Measurements from ENCODE around the gene GFAP.

GFAP gene

GRCh38 chr17:44931376-44931775, 16.1 kb upstream of the GFAP start:
- DNase-seq (ENCODE audit: low spot score): no peak

DNA sequence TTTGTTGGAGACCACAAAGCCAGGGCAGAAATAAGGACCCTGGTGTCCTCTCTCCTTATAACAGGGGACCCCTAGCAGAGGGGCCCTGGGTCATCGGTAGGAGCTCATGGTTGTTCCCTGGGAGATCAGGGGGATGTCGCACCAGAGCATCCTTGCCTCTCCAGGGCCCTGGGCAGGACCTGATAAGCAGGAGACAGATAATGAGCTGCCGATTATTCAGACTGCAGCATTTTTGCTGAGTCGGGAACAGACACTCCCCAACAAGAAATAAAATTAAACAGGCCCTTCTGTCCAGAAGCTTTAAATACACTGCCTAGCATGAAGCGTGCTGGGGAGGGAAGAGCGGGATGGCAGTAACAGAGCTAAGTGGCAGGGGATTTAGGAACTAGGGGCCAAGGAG, 15.4 kb upstream of the GFAP start:
- no peak for DNase-seq (ENCODE audit: low spot score)

DNA sequence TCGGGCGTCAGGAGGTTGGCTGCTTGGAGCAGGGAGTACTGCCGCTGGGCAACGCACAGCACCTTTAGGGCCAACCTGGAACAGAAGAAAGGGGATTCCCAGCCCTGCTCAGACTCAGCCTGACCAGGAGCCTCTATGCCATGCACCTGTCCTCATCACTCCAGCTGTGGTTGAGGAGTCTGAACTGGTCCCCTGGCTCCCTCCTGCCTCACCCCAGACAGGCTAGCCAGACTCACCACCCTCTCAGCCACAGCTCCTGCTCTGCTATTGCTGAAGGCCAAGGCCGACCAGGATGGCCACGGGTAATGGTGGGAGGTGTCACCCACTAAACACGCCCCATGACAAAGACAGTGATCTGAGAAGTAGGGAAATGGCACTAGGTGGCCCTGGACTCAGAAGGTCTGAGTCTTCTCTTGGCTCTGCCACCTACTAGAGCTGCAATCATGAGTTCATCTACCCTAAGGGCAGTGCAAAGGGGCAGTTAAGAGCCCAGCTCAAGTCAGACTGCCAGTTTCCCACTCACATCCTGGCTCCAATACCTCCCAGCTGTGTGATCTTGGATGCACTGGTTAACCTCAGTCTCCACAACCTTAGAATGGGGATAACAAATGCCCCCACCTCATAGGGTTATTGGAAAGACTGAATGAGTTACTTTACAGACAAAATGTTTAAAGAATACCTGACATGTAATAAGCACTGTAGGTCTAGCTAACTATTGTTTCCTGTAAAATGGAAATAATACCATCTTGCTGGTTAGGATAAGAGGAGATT, 13.8 kb upstream of the GFAP start:
- DNase-seq (ENCODE audit: low spot score): no peak

- no peak for DNase-seq (ENCODE audit: low spot score)
These were observed 12.8 kb upstream of the GFAP start for GRCh38 chr17:44928136-44928535.

DNA sequence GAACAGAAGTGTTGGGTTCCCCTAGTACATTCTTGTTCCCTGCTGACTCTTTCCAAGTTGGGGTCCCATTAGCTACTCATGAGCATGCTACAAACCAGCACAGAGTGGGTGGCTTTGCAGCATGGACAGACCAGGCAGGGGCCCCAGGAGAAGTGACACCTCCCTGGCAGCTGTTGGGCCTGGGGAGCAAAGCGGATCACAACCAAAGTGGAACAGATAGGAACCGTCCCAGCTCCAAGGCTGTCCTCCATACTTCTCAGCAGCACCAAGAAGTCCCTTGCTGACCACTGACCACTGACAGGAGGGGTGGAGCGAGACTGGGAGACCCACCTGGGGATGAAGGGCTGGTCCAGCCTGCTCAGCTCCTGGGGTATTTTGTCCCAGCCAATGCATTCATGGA, 12.4 kb upstream of the GFAP start:
- no peak for DNase-seq (ENCODE audit: low spot score)

DNA sequence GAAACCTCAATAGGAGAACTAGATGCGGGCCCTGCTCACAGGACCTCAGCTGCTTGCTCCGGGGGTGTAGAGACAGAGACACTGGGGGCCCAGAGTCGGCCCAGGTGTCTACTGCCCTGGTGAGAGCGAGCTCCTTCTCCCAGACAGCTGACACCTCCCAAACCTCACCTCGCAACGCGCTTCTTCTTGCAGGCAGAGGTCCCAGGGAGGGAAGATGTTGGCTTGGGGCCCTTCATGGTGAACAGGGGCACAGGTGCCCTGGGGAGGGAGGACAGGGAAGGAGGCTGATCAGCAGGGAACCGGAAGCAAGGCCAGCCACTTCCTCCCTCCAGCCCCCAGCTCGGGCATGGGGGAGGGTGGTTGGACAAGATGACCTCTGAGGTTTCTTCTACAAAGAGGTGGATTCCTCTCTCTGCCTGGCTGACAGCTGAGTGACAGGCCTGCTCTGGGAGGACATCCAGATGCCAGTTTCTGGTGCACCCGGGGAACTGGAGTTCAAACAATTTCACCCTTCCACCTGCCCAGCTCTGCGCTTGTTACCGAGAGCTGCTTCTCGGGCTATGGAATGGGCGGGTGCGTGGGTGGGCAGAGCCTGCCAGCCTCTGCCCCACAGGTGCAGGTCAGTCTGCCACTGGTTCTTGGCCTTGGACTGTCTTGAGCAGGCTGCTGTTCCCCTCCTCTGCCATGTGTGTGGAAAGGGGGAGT, 11.7 kb upstream of the GFAP start:
- no peak for DNase-seq (ENCODE audit: low spot score)

- no peak for DNase-seq (ENCODE audit: low spot score)
These were observed 10.7 kb upstream of the GFAP start for GRCh38 chr17:44925731-44926697.

GRCh38 chr17:44924107-44924544, 8.8 kb upstream of the GFAP start:
- DNase-seq (ENCODE audit: low spot score): no peak

GRCh38 chr17:44922746-44923470, 7.6 kb upstream of the GFAP start:
- no peak for DNase-seq (ENCODE audit: low spot score)

GRCh38 chr17:44922136-44922535, 6.8 kb upstream of the GFAP start:
- no peak for DNase-seq (ENCODE audit: low spot score)

GRCh38 chr17:44921122-44921882, 6.0 kb upstream of the GFAP start:
- DNase-seq (ENCODE audit: low spot score): no peak

- no peak for DNase-seq (ENCODE audit: low spot score)
These were observed 5.3 kb upstream of the GFAP start for GRCh38 chr17:44920565-44920940.

DNA sequence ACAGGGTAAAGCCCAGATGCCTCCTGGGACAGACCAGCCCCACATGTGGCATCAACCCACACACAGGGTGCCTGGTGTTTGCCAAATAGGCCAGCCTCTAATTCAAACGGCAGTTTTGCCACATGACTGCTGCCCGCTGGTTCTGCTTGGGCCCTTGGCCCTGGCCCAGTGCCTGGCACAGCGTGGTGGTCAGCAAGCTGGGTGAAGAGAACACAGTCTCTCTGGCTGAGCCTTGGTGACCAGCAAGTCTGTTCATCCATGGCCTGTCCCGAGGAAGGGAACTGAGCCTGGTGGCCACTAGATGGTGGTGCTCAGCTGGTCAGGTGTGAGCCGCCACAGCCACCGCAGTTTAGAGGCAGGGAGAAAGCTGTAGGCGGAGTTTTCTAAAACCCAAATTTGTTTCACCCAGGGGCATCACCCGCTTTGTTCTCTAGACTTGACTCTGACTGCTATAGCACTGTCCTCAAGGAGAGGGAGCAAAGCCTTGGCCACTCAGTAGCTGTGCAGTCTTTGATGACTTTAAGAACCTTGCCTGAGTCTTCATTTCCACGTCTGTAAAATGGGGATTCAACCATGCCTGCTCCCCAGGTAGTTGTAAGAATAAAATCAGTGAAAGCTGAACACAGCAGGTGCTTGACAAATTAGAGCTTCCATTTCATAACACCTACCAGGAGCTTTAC, 4.7 kb upstream of the GFAP start:
- DNase-seq (ENCODE audit: low spot score): peak; percentile 82

- DNase-seq (ENCODE audit: low spot score): no peak
These were observed 4.1 kb upstream of the GFAP start for GRCh38 chr17:44919411-44919810.

- no peak for DNase-seq (ENCODE audit: low spot score)
These were observed 2.7 kb upstream of the GFAP start for GRCh38 chr17:44918006-44918405.

- no peak for DNase-seq (ENCODE audit: low spot score)
These were observed 2.2 kb upstream of the GFAP start for GRCh38 chr17:44917456-44917855.

GRCh38 chr17:44916781-44917241, 1.5 kb upstream of the GFAP start:
- DNase-seq (ENCODE audit: low spot score): peak; percentile 77

DNA sequence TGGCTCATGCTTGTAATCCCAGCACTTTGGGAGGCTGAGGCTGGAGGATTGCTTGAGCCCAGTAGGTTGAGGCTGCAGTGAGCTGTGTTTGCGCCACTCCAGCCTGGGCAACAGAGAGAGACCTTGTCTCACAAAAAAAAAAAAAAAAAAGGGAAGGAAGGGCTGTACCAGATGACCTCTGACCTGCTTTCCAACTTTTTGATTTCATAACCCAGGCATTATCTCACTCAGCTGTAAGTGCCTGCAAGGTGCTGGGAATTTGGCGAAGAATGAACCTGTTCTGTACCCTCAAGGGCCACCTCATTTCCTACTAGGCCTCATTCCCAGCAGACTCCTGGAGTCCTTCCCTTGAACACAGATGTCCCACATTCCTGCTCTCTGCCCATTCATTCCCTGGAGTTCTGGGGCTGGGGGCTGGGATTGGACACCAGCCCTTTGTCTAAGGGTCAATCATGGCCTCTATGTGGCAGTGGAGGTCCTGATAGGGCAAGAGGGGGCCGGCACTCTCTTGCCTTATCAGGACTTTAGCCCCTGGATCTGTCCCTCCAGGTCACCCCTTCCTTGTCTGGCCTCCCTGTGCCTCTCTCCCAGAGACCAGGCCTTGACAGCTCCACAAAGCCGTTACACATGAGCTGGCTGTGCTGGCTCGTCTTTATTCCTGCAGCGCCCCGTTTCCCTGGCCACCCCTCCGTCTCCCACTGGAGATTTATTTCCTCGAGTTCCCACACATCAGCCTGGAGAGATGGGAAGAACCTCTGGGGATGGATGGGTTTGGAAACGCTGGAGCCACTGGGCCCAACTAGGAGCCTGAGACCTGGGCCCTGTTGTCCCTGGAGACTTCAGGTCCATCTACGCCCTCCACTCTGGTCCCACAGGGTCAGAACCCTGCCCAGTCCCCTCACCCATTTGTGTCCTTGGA, 821 bp upstream of the GFAP start:
- peak; percentile 24 for DNase-seq (ENCODE audit: low spot score)

- DNase-seq (ENCODE audit: low spot score): no peak
These were observed 515 bp downstream of the GFAP start for GRCh38 chr17:44914698-44915271.
